Esophagus muscularis mucosa (tissue), 3 donors: Measurements from ENCODE around the gene PRR15L.

Source experiments
- POLR2A ChIP-seq: fragments of 450-650 bp; IDR thresholded peaks from one replicate; pipeline ENCODE4 v1.6.1; 2017; ENCODE audit warnings: antibody characterized with exemption, moderate library complexity, mild to moderate bottlenecking, low read depth
- POLR2AphosphoS5 ChIP-seq, 2 donors: sonication (generic); formaldehyde crosslinking; IDR thresholded peaks; one replicate each; pipeline ENCODE4 v1.6.1; 2017; ENCODE audit warnings: antibody characterized with exemption in 2 of 2
- TF ChIP-seq, protein P1 (sequence below), 3 experiments: fragments of 200-600 bp in 2 of 3; fragments of 450-650 bp in 1 of 3; sonication (generic) in 2 of 3; IDR thresholded peaks; one replicate each; pipeline ENCODE4 v1.5.1; 2017 to 2019; ENCODE audit warnings: antibody characterized with exemption in 3 of 3, mild to moderate bottlenecking in 2 of 3, moderate library complexity in 1 of 3

DNA sequence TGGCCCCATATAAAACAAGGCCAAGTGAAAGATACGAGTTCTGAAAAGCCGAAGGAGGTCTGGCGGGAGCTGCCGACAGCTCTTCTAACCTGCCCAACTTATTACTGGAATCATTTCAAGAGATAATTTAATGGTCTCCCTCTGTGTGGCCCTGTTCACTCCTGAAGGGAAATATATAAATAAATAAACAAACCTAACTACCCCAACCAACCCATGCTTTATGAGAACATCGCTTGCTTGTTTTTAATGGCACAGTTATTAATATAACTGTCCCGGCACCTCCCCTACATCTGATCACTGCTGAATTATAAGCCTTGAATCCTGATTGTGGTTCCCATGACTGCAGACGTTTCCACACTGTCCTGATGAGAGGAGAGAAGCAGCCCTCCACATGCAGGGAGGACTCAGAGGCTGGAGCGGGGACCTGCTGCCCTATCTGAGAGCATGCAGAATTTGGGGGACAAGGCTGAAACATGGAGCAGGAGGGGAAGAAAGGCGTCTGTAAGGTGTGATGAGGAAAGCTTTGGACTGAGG lies 35.4 kb upstream of the PRR15L start:
- TF ChIP-seq, protein P1, sequence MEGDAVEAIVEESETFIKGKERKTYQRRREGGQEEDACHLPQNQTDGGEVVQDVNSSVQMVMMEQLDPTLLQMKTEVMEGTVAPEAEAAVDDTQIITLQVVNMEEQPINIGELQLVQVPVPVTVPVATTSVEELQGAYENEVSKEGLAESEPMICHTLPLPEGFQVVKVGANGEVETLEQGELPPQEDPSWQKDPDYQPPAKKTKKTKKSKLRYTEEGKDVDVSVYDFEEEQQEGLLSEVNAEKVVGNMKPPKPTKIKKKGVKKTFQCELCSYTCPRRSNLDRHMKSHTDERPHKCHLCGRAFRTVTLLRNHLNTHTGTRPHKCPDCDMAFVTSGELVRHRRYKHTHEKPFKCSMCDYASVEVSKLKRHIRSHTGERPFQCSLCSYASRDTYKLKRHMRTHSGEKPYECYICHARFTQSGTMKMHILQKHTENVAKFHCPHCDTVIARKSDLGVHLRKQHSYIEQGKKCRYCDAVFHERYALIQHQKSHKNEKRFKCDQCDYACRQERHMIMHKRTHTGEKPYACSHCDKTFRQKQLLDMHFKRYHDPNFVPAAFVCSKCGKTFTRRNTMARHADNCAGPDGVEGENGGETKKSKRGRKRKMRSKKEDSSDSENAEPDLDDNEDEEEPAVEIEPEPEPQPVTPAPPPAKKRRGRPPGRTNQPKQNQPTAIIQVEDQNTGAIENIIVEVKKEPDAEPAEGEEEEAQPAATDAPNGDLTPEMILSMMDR (IDR thresholded peaks at IDR 0.05) = no peak
- no peak for TF ChIP-seq POLR2AphosphoS5 (IDR thresholded peaks at IDR 0.05)
- TF ChIP-seq POLR2A = no peak
